Parathyroid adenoma (tissue), 2 donors: ENCODE results near the gene PLCXD1.

Experiments used
- H2AFZ ChIP-seq: fragments of 300-600 bp; sonication (generic); one replicate; pipeline ENCODE4 v1.7.0; 2017; ENCODE audit warnings: antibody characterized with exemption, mild to moderate bottlenecking
- H3K27ac ChIP-seq: fragments of 300-600 bp; sonication (generic); one replicate; pipeline ENCODE4 v1.7.0; 2017
- H3K27me3 ChIP-seq: fragments of 300-600 bp; sonication (generic); one replicate; pipeline ENCODE4 v1.7.0; 2017; ENCODE audit warnings: low read length; ENCODE audit not compliant: control insufficient read depth, insufficient read depth
- H3K36me3 ChIP-seq: fragments of 300-600 bp; sonication (generic); one replicate; pipeline ENCODE4 v1.7.0; 2017; ENCODE audit warnings: low read length; ENCODE audit not compliant: control insufficient read depth, insufficient read depth
- H3K4me1 ChIP-seq: fragments of 300-600 bp; sonication (generic); one replicate; pipeline ENCODE4 v1.7.0; 2017; ENCODE audit warnings: control low read depth
- H3K4me2 ChIP-seq: fragments of 300-600 bp; sonication (generic); one replicate; pipeline ENCODE4 v1.7.0; 2017; ENCODE audit warnings: low read length
- H3K4me3 ChIP-seq: fragments of 300-600 bp; sonication (generic); one replicate; pipeline ENCODE4 v1.7.0; 2017; ENCODE audit warnings: low read depth, low read length
- H3K79me2 ChIP-seq: fragments of 300-600 bp; sonication (generic); one replicate; pipeline ENCODE4 v1.7.0; 2017; ENCODE audit warnings: control low read depth
- H3K9ac ChIP-seq: fragments of 300-600 bp; sonication (generic); one replicate; pipeline ENCODE4 v1.7.0; 2017; ENCODE audit warnings: mild to moderate bottlenecking
- H3K9me3 ChIP-seq: fragments of 300-600 bp; sonication (generic); one replicate; pipeline ENCODE4 v1.7.0; 2017; ENCODE audit warnings: low read length; ENCODE audit not compliant: control insufficient read depth
- TF ChIP-seq, protein P1 (sequence below): fragments of 300-600 bp; sonication (generic); IDR thresholded peaks from one replicate; pipeline ENCODE4 v1.7.0; 2017; ENCODE audit warnings: antibody characterized with exemption, mild to moderate bottlenecking
- donor health status: primary hyperparathyroidism.

Gene PLCXD1

DNA sequence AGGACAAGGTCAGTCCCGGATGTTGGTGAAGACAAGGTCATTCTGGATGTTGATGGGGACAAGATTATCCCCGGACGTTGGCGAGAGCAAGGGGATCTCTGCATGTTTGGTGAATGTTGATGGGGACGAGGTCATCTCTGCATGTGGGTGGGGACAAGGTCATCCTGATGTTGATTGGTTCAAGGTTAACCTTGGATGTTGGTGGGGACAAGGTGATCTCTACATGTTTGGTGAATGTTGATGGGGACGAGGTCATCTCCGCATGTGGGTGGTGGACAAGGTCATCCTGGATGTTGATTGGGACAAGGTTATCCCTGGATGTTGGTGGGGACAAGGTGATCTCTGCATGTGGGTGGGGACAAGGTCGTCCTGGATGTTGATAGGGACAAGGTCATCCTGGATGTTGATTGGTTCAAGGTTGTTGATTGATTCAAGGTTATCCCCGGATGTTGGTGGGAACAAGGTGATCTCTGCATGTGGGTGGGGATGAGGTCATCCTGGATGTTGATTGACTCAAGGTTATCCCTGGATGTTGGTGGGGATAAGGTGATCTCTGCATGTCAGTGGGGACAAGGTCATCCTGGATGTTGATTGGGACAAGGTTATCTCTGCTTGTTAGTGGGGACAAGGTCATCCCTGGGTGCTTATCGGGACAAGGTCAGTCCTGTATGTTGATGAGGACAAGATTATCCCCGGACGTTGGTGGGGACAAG, 28.8 kb upstream of the PLCXD1 start:
- H2AFZ ChIP-seq = no peak overlapping the region
- TF ChIP-seq, protein P1, sequence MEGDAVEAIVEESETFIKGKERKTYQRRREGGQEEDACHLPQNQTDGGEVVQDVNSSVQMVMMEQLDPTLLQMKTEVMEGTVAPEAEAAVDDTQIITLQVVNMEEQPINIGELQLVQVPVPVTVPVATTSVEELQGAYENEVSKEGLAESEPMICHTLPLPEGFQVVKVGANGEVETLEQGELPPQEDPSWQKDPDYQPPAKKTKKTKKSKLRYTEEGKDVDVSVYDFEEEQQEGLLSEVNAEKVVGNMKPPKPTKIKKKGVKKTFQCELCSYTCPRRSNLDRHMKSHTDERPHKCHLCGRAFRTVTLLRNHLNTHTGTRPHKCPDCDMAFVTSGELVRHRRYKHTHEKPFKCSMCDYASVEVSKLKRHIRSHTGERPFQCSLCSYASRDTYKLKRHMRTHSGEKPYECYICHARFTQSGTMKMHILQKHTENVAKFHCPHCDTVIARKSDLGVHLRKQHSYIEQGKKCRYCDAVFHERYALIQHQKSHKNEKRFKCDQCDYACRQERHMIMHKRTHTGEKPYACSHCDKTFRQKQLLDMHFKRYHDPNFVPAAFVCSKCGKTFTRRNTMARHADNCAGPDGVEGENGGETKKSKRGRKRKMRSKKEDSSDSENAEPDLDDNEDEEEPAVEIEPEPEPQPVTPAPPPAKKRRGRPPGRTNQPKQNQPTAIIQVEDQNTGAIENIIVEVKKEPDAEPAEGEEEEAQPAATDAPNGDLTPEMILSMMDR = no peak
- no peaks in the 10 kb centered on the region for H3K9me3 ChIP-seq
- no peak overlapping the region for H3K9ac ChIP-seq
- H3K27me3 ChIP-seq = no peaks in the 10 kb centered on the region
- no peak overlapping the region for H3K4me2 ChIP-seq
- no peak overlapping the region for H3K4me3 ChIP-seq
- no peaks in the 10 kb centered on the region for H3K4me1 ChIP-seq
- H3K79me2 ChIP-seq = no peaks in the 10 kb centered on the region
- H3K27ac ChIP-seq = no peak overlapping the region
- H3K36me3 ChIP-seq = no peaks in the 10 kb centered on the region

DNA sequence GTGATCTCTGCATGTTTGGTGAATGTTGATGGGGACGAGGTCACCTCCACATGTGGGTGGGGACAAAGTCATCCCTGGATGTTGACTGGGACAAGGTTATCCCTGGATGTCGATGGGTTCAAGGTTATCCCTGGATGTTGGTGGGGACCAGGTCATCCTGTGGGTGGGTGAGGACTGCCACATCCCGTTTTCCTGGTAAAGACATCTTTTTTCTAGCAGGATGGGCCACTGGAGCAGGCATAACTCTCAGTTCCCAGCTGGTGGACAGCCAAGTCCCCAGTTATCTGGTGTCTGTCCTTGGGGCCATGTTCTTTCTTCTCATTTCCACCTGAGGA, 28.3 kb upstream of the PLCXD1 start:
- no peak overlapping the region for H3K27ac ChIP-seq
- no peaks in the 10 kb centered on the region for H3K27me3 ChIP-seq
- H3K9me3 ChIP-seq = no peaks in the 10 kb centered on the region
- H3K9ac ChIP-seq = no peak overlapping the region
- no peak overlapping the region for H3K4me3 ChIP-seq
- H3K36me3 ChIP-seq = no peaks in the 10 kb centered on the region
- H3K79me2 ChIP-seq = no peaks in the 10 kb centered on the region
- H2AFZ ChIP-seq = no peak overlapping the region
- no peak overlapping the region for H3K4me2 ChIP-seq
- H3K4me1 ChIP-seq = no peaks in the 10 kb centered on the region
- TF ChIP-seq, protein P1 = no peak

DNA sequence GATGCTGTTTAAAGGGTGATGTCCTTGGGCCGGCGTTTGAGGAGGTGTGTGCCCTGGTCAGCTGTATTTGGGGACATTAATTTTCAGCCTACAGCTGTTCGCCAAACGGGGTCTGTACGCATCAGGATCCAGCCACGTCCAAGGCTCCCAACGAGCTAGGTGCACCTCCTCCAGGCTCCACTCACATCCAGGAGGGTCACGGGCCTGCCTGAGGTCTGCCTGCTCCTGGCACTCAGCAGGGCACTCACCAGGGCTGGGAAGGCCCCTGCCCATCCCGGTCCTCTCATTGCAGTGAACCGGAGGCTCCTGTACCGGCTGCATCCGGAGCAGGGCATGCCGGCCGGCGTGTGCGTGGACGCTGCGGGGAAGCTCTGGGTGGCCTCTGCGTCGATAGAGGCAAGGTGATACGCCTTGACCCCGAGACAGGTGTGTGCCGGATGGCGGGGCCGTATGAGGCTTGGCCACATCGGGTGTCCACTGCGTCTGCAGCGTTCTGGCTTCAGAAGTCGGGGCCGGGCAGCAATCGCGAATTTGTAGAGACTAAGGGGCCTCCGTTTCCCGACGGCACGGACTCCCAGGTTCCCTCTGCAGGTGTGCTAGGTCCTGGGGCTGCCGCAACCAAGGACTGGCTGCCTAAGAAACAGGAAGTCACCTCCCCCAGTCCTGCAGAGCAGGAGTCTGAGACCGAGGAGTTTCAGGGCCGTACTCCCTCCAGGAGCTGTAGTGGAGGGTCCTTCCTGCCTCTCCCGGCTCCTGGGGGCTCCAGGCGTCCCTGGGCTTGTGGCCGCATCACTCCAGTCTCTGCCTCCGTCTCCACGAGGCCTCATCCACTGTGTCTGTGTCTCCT, 27.5 kb upstream of the PLCXD1 start:
- TF ChIP-seq, protein P1 = no peak
- Histone ChIP-seq H3K4me3 (no peak overlapping the region), H3K9me3 (no peaks in the 10 kb centered on the region), H2AFZ (no peak overlapping the region), H3K27ac (no peak overlapping the region), H3K4me1 (no peaks in the 10 kb centered on the region), H3K4me2 (no peak overlapping the region), H3K36me3 (no peaks in the 10 kb centered on the region), H3K9ac (no peak overlapping the region), H3K27me3 (no peaks in the 10 kb centered on the region), H3K79me2 (no peaks in the 10 kb centered on the region)

DNA sequence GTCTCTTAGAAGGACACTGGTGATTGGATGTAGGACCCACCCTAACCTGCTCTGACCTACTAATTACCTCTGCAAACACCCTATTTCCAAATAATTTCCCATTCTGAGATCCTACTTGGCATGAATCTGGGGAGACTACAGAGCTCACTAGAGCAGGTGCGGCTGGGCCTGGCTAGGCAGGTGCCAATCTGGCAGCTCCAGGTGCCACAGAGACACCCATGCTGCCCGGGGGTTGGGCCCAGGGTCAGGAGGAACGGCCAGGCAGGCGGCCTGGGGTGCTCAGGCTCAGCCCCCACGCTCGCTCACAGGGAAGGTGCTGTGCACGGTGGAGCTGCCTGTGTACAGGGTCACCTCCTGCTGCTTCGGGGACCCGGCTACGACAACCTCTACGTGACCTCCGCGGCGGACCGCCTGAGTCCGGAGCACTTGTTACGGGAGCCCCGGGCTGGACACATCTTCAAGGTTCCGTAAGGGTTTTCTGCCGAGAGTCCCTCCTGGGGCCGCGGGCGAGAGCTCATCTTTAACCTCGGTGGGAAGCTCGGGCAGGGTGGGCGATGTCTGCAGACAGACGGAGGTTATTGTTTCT, 26.5 kb upstream of the PLCXD1 start:
- Histone ChIP-seq H3K4me1 (no peaks in the 10 kb centered on the region), H3K27ac (no peak overlapping the region), H3K4me2 (no peak overlapping the region), H3K9me3 (no peaks in the 10 kb centered on the region), H3K36me3 (no peaks in the 10 kb centered on the region), H3K4me3 (no peak overlapping the region), H3K9ac (no peak overlapping the region), H2AFZ (no peak overlapping the region), H3K79me2 (no peaks in the 10 kb centered on the region), H3K27me3 (no peaks in the 10 kb centered on the region)
- TF ChIP-seq, protein P1 = no peak
